NCI-H146 treated with DMSO at 0.1 percent for 48 hours (cell line): ENCODE data around the gene SYCP2.
"Not testable (repeated sequence)": the region's sequence is repeated elsewhere in the genome, so short reads cannot be mapped to it uniquely, and the experiment has no call there.

Source experiments
- DNase-seq: peaks from one replicate; lab custom pipeline; 2025; ENCODE audit not compliant: unreplicated experiment; lab: John Stamatoyannopoulos, UW

The SYCP2 gene

GRCh38 chr20:59903621-59904020 lies 29.8 kb downstream of the SYCP2 start:
- no peak for DNase-seq

GRCh38 chr20:59902470-59902869 lies 31.0 kb downstream of the SYCP2 start:
- DNase-seq = no peak

DNA sequence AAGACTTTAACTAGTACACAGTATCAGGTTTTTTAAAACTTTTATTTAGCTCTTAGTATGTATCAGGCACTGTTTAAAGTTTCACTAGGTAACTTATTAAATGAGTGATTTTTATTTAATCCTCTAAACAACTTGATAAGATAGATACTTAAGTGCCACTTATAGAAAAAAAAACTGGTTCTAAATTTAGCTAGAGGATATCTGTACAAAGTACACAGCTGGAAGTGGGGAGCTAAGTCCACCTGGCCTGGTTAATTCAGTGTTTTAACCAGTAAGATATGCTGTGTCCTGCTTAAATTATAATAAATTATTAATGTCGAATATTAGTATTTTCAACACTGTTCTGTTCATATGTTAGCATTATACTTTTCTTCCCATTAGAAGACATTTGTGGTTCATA lies 37.5 kb downstream of the SYCP2 start:
- DNase-seq = no peak

DNA sequence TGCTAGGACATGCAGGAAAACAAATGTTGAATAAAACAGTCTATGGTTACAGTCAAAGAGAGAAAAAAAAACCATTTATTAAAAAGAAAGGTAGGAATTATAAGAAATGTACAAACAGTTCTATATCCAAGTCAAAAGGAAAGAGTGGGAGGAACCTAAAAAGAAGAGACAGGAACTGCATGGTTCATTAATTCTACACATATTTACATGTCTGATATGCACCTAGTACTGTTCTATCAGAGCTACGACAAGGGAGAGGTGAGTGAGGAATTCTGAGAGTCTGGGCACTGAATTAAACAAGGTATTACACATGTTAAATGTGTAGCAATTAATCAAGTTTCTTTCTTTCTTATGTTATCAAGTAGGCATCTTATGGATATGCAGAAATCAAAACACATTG lies 41.9 kb downstream of the SYCP2 start:
- no peak for DNase-seq

GRCh38 chr20:59890035-59890434 lies 43.4 kb downstream of the SYCP2 start:
- not testable (repeated sequence) for DNase-seq

DNA sequence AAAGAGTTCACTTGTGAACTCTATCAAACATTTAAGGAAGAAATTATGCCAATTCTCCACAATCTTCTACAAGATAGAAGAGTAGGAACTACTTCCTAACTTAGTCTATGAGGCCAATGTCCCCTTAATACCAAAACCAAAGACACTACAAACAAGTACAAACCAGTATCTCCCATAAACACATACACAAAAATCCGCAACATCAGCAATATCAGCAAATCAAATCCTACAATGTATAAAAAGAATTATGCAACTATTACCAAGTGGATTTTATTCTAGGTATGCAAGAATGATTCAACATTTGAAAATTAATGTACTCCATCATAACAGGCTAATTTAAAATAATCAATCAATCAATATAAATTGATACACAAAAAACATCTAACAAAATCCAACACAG lies 45.4 kb downstream of the SYCP2 start:
- no peak for DNase-seq

- no peak for DNase-seq
Measured at GRCh38 chr20:59884494-59884893, 48.9 kb downstream of the SYCP2 start.

- no peak for DNase-seq
Measured at GRCh38 chr20:59880198-59880597, 53.2 kb downstream of the SYCP2 start.

GRCh38 chr20:59873409-59873808 lies 60.0 kb downstream of the SYCP2 start:
- no peak for DNase-seq

GRCh38 chr20:59871096-59871495 lies 62.3 kb downstream of the SYCP2 start:
- DNase-seq = no peak

- no peak for DNase-seq
Measured at GRCh38 chr20:59866338-59866737, 67.1 kb downstream of the SYCP2 start.

DNA sequence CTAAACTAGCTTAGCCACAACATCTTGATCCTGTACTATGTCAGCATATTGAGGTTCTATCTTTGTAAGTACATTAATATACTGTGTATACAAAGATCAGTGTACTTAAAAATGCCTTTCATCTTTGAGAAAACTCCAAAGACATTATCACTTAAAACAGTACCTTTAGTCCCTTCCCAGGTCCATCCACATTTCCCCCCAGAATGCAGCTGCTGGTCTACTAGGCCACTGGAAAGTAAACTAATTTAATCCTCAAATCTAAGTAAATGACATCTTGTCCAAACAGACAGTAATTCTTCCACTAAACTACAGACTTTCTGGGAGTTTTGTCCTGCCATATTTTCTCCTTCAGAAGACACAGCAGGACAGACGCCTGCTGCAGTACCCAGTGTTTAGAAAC lies 68.7 kb downstream of the SYCP2 start:
- no peak for DNase-seq

GRCh38 chr20:59863058-59863457 lies 70.4 kb downstream of the SYCP2 start:
- DNase-seq = no peak

DNA sequence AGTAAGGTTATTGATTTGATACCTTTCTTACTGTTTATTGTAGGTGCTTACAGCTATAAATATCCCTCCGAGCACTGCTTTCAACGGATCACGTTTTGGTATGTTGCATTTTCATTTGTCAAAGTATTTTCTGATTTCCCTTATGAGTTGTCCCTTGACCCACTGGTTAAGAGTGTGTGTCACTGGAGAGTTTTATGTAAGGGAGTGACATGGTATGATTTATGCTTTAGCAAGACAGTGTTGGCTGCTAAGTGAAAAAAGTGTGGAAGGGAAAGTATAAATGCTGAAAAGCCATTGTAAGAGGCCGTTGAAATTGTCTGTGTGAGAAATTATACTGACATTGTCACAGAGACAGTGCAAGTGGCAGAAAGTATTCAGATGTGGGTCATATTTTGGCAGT lies 72.0 kb downstream of the SYCP2 start:
- DNase-seq = no peak

DNA sequence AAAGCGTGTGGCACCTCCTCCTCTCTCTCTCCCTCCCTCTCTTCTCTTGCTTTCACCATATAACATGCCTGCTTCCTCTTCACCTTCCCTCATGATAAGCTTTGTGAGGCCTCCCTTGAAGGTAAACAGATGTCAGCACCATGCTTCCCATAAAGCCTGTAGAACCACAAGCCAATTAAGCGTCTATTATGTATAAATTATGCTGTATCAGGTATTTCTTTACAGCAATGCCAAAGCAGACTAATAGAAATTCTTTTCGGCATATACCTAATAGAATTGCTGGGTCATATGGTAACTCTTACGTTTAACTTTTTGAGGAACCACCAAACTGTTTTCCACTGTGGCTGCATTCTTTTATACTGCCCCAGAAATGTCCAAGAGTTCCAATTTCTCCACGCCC lies 75.0 kb downstream of the SYCP2 start:
- DNase-seq = no peak

DNA sequence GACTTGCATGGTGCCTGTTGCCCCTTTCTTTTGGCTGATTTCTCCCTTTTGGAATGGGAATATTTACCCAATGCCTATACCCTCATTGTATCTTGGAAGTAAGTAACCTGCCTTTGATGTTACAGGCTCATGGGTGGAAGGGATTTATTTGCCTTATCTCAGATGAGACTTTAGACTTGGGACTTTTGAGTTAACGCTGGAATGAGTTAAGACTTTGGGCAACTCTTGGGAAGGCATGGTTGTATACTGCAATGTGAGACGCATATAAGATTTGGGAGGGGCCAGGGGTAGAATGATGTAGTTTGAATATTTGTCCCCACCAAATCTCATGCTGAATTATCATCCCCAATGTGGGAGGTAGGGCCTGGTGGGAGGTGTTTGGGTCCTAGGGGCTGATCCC lies 75.5 kb downstream of the SYCP2 start:
- no peak for DNase-seq

GRCh38 chr20:59856941-59857340 lies 76.5 kb downstream of the SYCP2 start:
- DNase-seq = not testable (repeated sequence)

DNA sequence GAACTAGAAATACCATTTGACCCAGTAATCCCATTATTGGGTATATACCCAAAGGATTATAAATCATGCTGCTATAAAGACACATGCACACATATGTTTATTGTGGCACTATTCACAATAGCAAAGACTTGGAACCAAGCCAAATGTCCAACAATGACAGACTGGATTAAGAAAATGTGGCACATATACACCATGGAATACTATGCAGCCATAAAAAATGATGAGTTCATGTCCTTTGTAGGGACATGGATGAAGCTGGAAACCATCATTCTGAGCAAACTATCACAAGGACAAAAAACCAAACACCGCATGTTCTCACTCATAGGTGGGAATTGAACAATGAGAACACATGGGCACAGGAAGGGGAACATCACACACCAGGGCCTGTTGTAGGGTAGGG lies 76.9 kb downstream of the SYCP2 start:
- DNase-seq = not testable (repeated sequence)

DNA sequence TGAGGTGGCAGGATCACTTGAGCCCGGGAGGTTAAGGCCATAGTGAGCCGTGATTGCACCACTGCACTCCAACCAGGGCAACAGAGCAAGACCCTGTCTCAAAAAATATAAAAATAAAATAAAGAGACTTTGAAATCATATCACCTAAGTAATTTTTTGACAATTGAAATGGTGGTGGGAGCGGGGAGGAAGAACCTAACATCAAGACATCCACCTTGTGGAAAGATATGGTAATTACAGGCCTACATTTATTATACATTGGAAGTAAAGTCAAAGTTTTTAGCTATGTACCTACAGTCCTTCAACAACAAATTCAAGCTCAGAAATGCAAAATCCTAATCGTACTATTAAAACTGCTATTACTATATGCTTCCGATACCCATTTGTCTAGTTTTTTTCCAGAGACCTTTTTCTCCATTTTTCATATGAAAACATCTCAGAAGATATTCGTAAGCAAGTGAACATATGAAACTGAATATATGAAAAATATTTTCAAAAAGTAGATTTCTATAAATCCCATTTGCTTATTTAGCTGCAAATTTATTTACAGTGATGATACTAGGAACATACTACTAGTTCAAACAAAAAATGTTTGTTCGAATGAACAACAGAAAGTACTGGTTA lies 83.3 kb downstream of the SYCP2 start:
- peak; percentile 53 for DNase-seq

DNA sequence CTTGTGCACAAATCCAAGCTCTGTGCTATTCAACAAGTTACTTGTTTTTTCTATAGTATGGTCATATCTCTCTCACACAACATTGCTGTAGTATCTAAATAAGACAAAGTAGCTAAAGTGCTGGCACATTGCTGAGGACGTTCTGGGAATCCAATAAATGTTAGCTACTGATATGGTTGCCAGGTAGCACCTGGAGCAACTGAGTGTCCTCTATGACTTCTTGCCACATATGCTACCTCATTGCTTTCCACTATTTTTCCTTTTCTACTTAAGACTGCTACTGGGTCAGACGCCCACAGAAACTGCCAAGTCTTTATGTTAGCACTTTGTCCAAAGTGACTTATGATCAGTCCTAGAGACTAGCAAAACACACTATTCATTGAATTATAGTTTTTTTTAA lies 85.3 kb downstream of the SYCP2 start:
- DNase-seq = no peak

DNA sequence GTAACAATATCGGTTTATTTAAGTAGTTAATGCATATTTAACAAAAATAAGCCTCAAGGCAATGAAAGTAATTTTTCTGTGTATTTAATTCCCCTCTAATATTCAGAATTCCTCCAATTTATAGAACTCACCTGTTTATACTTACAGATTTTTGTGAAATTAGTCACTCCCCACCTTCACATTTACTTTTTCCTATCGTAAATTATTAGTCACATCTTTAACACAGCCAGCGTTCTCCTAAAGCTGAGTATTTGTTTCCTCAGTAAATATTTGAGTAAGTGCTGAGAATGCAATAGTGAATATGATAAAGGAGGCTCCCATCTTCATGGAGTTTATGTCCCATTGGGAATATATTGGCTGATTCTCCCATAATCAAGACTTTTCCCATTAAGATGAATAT lies 88.0 kb downstream of the SYCP2 start:
- no peak for DNase-seq

GRCh38 chr20:59839400-59839799 lies 94.0 kb downstream of the SYCP2 start:
- DNase-seq = no peak

- no peak for DNase-seq
Measured at GRCh38 chr20:59837623-59838394, 95.6 kb downstream of the SYCP2 start.
